ENCODE results near the gene SPTBN1.
A peak's percentile ranks its signal among the peaks of the same experiment; 100 is the strongest.
"Not testable (repeated sequence)": the region's sequence is repeated elsewhere in the genome, so short reads cannot be mapped to it uniquely, and the experiment has no call there.

Gene SPTBN1

GRCh38 chr2:54522624-54523281 is 66.6 kb downstream of the SPTBN1 start:
- H3K9me3 ChIP-seq (ENCODE audit: insufficient read depth, low read length) = no peaks in the 10 kb centered on the region
- no peak overlapping the region for H3K4me3 ChIP-seq (ENCODE audit: insufficient read length, low read depth)
- H3K27me3 ChIP-seq (ENCODE audit: insufficient read depth, insufficient read length) = no peaks in the 10 kb centered on the region
- TF ChIP-seq SUZ12 (IDR thresholded peaks at IDR 0.05; ENCODE audit: extremely low read depth, insufficient read depth, insufficient read length) = no peak
- TF ChIP-seq ZNF274 (IDR thresholded peaks at IDR 0.05; ENCODE audit: low read depth, low read length) = no peak
- no peak for TF ChIP-seq YY1 (IDR thresholded peaks at IDR 0.05; ENCODE audit: insufficient read depth, insufficient read length)
- H3K36me3 ChIP-seq (ENCODE audit: insufficient read depth, insufficient read length, low read length) = peaks cover 17% of the 10 kb centered on the region
- DNase-seq (ENCODE audit: low read depth, low spot score) = peak; percentile 47
- H3K9ac ChIP-seq (ENCODE audit: insufficient read length, low read depth) = no peak overlapping the region
- no peaks in the 10 kb centered on the region for H3K4me1 ChIP-seq (ENCODE audit: insufficient read depth, insufficient read length)

GRCh38 chr2:54523324-54523959 is 67.3 kb downstream of the SPTBN1 start:
- Histone ChIP-seq H3K9ac (ENCODE audit: insufficient read length, low read depth) (no peak overlapping the region), H3K9me3 (ENCODE audit: insufficient read depth, low read length) (no peaks in the 10 kb centered on the region), H3K4me3 (ENCODE audit: insufficient read length, low read depth) (no peak overlapping the region), H3K36me3 (ENCODE audit: insufficient read depth, insufficient read length, low read length) (peaks cover 17% of the 10 kb centered on the region), H3K4me1 (ENCODE audit: insufficient read depth, insufficient read length) (no peaks in the 10 kb centered on the region), H3K27me3 (ENCODE audit: insufficient read depth, insufficient read length) (no peaks in the 10 kb centered on the region)
- no peak for TF ChIP-seq ZNF274 (IDR thresholded peaks at IDR 0.05; ENCODE audit: low read depth, low read length)
- no peak for TF ChIP-seq SUZ12 (IDR thresholded peaks at IDR 0.05; ENCODE audit: extremely low read depth, insufficient read depth, insufficient read length)
- TF ChIP-seq YY1 (IDR thresholded peaks at IDR 0.05; ENCODE audit: insufficient read depth, insufficient read length) = no peak
- no peak for DNase-seq (ENCODE audit: low read depth, low spot score)

- H3K4me1 ChIP-seq (ENCODE audit: insufficient read depth, insufficient read length) = no peaks in the 10 kb centered on the region
- no peaks in the 10 kb centered on the region for H3K27me3 ChIP-seq (ENCODE audit: insufficient read depth, insufficient read length)
- no peak overlapping the region for H3K4me3 ChIP-seq (ENCODE audit: insufficient read length, low read depth)
- H3K9me3 ChIP-seq (ENCODE audit: insufficient read depth, low read length) = no peaks in the 10 kb centered on the region
- no peak for DNase-seq (ENCODE audit: low read depth, low spot score)
- TF ChIP-seq SUZ12 (IDR thresholded peaks at IDR 0.05; ENCODE audit: extremely low read depth, insufficient read depth, insufficient read length) = no peak
- no peak for TF ChIP-seq YY1 (IDR thresholded peaks at IDR 0.05; ENCODE audit: insufficient read depth, insufficient read length)
- H3K9ac ChIP-seq (ENCODE audit: insufficient read length, low read depth) = no peak overlapping the region
- H3K36me3 ChIP-seq (ENCODE audit: insufficient read depth, insufficient read length, low read length) = peaks cover 19% of the 10 kb centered on the region
Observed at GRCh38 chr2:54524226-54524991, 68.3 kb downstream of the SPTBN1 start.

- TF ChIP-seq SUZ12 (IDR thresholded peaks at IDR 0.05; ENCODE audit: extremely low read depth, insufficient read depth, insufficient read length) (no peak), ZNF274 (IDR thresholded peaks at IDR 0.05; ENCODE audit: low read depth, low read length) (no peak), YY1 (IDR thresholded peaks at IDR 0.05; ENCODE audit: insufficient read depth, insufficient read length) (no peak)
- no peak overlapping the region for H3K9ac ChIP-seq (ENCODE audit: insufficient read length, low read depth)
- no peaks in the 10 kb centered on the region for H3K4me1 ChIP-seq (ENCODE audit: insufficient read depth, insufficient read length)
- H3K9me3 ChIP-seq (ENCODE audit: insufficient read depth, low read length) = no peaks in the 10 kb centered on the region
- H3K4me3 ChIP-seq (ENCODE audit: insufficient read length, low read depth) = no peak overlapping the region
- no peaks in the 10 kb centered on the region for H3K27me3 ChIP-seq (ENCODE audit: insufficient read depth, insufficient read length)
- H3K36me3 ChIP-seq (ENCODE audit: insufficient read depth, insufficient read length, low read length) = peaks cover 21% of the 10 kb centered on the region
- no peak for DNase-seq (ENCODE audit: low read depth, low spot score)
Observed at GRCh38 chr2:54525321-54525720, 69.2 kb downstream of the SPTBN1 start.

- Histone ChIP-seq H3K9me3 (ENCODE audit: insufficient read depth, low read length) (no peaks in the 10 kb centered on the region), H3K36me3 (ENCODE audit: insufficient read depth, insufficient read length, low read length) (peaks cover 21% of the 10 kb centered on the region), H3K9ac (ENCODE audit: insufficient read length, low read depth) (no peak overlapping the region), H3K4me1 (ENCODE audit: insufficient read depth, insufficient read length) (no peaks in the 10 kb centered on the region), H3K27me3 (ENCODE audit: insufficient read depth, insufficient read length) (no peaks in the 10 kb centered on the region), H3K4me3 (ENCODE audit: insufficient read length, low read depth) (no peak overlapping the region)
- DNase-seq (ENCODE audit: low read depth, low spot score) = no peak
- TF ChIP-seq ZNF274 (IDR thresholded peaks at IDR 0.05; ENCODE audit: low read depth, low read length) = no peak
- no peak for TF ChIP-seq SUZ12 (IDR thresholded peaks at IDR 0.05; ENCODE audit: extremely low read depth, insufficient read depth, insufficient read length)
- no peak for TF ChIP-seq YY1 (IDR thresholded peaks at IDR 0.05; ENCODE audit: insufficient read depth, insufficient read length)
Observed at GRCh38 chr2:54526226-54526879, 70.2 kb downstream of the SPTBN1 start.

- Histone ChIP-seq H3K27me3 (ENCODE audit: insufficient read depth, insufficient read length) (no peaks in the 10 kb centered on the region), H3K36me3 (ENCODE audit: insufficient read depth, insufficient read length, low read length) (peaks cover 23% of the 10 kb centered on the region), H3K4me1 (ENCODE audit: insufficient read depth, insufficient read length) (no peaks in the 10 kb centered on the region), H3K4me3 (ENCODE audit: insufficient read length, low read depth) (no peak overlapping the region), H3K9me3 (ENCODE audit: insufficient read depth, low read length) (no peaks in the 10 kb centered on the region), H3K9ac (ENCODE audit: insufficient read length, low read depth) (no peak overlapping the region)
- DNase-seq (ENCODE audit: low read depth, low spot score) = no peak
- TF ChIP-seq YY1 (IDR thresholded peaks at IDR 0.05; ENCODE audit: insufficient read depth, insufficient read length) (no peak), SUZ12 (IDR thresholded peaks at IDR 0.05; ENCODE audit: extremely low read depth, insufficient read depth, insufficient read length) (no peak), ZNF274 (IDR thresholded peaks at IDR 0.05; ENCODE audit: low read depth, low read length) (no peak)
Observed at GRCh38 chr2:54528311-54528955, 72.3 kb downstream of the SPTBN1 start.

- H3K4me1 ChIP-seq (ENCODE audit: insufficient read depth, insufficient read length); H3K27me3 ChIP-seq (ENCODE audit: insufficient read depth, insufficient read length); DNase-seq (ENCODE audit: low read depth, low spot score); H3K9me3 ChIP-seq (ENCODE audit: insufficient read depth, low read length); H3K4me3 ChIP-seq (ENCODE audit: insufficient read length, low read depth); H3K9ac ChIP-seq (ENCODE audit: insufficient read length, low read depth): not testable (repeated sequence)
- H3K36me3 ChIP-seq (ENCODE audit: insufficient read depth, insufficient read length, low read length) = peaks cover 23% of the 10 kb centered on the region
Observed at GRCh38 chr2:54529518-54529917, 73.4 kb downstream of the SPTBN1 start.
